Measurements from ENCODE around the gene PLA2G6.

DNA sequence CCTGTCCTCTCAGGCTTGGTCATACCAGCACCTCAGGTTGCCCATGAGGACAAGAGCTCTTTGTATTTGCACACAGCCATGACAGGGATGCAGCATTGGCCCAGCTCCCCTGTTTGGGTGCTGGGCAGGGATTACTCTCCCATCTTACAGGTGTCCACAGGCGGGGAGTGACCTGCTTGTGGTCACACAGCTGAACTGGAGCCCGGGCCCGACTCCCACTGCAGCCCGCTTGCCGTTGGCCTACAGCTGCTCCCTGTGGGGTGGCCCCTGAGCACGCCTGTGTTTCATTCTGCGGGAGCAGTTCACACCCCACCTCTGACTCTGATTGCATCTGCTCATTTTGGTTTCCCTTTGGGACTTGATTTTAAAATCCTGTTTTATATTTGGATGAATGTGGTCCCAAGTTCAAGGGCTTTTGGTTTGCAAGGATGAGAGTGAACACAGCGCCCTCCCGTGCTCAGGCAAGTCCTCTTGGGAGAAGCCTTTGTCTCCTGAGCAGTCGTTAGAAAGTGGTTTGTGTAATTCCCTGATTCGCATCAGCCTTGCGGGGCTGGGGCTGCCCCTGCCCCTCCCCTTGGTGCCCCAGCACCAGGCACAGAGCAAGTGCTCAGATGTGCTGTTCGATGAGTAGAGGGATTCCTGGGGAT lies 115.1 kb downstream of the PLA2G6 start:
- TF ChIP-seq ZNF184 (CRISPR knock-in tag; IDR thresholded peaks at IDR 0.05) (no peak), ARID4B (CRISPR knock-in tag; IDR thresholded peaks at IDR 0.05) (no peak), MECOM (CRISPR knock-in tag; IDR thresholded peaks at IDR 0.05) (no peak), CTCF (IDR thresholded peaks at IDR 0.05 in 2 of 3, conservative IDR thresholded peaks at IDR 0.05 in 1 of 3; ENCODE audit: insufficient read depth in 2 of 3, low read depth in 1 of 3, low read length in 3 of 3) (0 out of 6 replicates have a peak, but pooled peaks of 1 of the 3 experiments have one; percentile 8), RREB1 (CRISPR knock-in tag; IDR thresholded peaks at IDR 0.05) (no peak), SRF (CRISPR knock-in tag; IDR thresholded peaks at IDR 0.05) (no peak), PHF8 (IDR thresholded peaks at IDR 0.05; ENCODE audit: borderline replicate concordance, low read length) (no peak), POLR2A (conservative IDR thresholded peaks at IDR 0.05) (no peak), CHD1 (IDR thresholded peaks at IDR 0.05; ENCODE audit: low read length) (no peak), ZNF134 (CRISPR knock-in tag; conservative IDR thresholded peaks at IDR 0.05) (no peak), ZNF274 (IDR thresholded peaks at IDR 0.05; ENCODE audit: borderline replicate concordance, low read depth, low read length) (no peak), FUS (optimal IDR thresholded peaks at IDR 0.05; ENCODE audit: low read depth, low read length) (no peak)

Data from K562 (cell line).